ENCODE data around the gene NSDHL.
"Not testable (repeated sequence)": the region's sequence is repeated elsewhere in the genome, so short reads cannot be mapped to it uniquely, and the experiment has no call there.

The NSDHL gene

DNA sequence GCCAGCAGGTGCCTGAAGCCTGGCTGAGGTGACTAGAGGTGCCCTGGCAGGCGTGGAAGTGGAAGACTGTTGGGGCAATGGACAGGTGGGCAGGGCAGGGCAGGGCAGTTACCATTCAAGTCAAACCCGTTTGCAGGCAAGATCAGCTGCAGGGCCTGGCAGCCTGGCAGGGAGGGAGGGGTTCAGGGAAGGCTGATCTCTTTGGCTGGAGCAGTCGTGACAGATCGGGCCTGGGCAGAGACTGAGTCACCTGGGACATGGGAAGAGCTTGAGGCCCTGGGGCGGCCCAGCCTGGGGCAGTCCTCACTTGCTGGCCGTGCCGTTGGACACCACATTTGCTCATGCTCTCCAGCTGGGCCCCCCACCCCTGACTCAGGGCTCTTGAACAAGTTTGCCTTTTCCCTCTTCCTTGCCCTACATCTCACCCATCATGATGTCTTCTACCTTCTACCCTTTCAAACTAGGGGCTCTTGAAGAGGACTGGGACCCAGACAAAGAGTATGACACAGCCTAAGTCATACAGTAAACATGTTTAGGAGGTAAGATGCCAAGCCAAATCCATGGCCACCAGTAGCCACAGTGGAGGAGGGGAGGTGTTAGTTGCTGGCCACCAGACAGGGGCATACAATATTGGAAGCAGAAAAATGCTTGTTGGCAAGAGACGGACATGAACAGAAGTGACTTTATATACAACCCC is 65.0 kb downstream of the NSDHL start:
- no peak for DNase-seq

GRCh38 chrX:152896450-152896849 is 65.6 kb downstream of the NSDHL start:
- no peak for DNase-seq

GRCh38 chrX:152897222-152898131 is 66.6 kb downstream of the NSDHL start, which contains the start of gene ZNF185:
ZNF185 (plus strand) TSS chrX:152898067; CDS start chrX:152914490, 16,423 bp downstream.
- DNase-seq = no peak

DNA sequence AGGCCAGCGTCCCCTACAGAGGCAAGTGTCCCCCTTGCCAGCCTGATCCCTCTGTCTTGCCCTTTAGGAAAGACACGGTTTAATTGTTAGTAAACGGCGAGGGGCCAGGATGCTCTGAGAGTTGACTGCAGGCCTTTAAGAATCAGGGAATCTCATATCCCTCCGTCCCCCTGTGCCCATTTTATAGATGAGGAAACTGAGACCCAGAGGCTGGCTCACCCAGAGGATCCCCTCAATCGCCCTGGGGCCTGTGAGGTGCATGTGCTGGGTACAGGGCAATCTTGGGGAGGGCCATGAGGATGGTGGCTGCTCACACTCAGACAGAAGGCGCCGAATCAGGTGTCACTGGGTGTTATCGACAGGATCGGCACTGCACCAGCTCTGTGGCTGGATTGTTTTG is 67.6 kb downstream of the NSDHL start:
- no peak for DNase-seq

- DNase-seq = no peak
Observed at GRCh38 chrX:152899111-152899873, 68.4 kb downstream of the NSDHL start.

DNA sequence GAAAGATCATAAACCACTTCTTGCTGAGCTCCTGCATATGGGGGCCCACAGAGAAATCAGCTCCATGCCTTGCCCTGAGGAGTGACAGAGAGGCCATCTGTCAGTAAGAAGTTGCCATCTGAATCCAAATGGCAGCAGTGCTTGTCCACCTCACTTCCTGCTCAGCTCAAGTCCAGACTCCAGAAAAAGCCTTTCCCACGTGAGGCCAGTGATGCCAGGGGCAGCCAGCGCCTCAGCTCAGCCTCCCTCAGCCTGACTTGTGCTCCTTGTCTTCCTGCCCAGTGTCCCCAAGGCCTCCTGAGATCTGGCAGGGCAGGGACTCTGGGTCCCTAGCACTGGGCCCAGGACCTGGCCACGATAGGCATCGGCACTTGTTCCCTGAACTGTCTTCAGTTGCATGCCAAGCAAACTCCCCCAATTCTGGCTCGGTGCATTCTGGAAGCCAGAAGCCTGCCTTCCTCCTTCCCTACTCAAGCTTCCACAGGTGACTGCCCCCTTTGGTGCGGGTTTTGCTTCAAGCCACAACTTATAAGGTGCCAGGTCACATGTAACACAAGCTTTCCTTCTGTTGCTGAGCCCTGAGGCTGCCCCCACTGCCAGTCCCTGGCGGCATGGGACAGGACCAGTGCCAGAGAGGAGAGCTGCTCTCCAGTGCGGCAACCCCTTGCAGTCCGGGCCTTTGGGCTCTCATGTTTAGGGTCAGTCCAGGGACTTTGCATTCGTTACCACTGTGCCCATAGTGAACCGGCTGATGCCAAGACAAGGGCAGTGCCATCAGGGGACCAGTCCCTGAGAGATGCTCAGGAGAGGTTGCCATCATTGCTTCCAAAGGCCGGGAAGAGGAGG is 69.2 kb downstream of the NSDHL start:
- DNase-seq = no peak

- no peak for DNase-seq
Observed at GRCh38 chrX:152900937-152901445, 70.1 kb downstream of the NSDHL start.

DNA sequence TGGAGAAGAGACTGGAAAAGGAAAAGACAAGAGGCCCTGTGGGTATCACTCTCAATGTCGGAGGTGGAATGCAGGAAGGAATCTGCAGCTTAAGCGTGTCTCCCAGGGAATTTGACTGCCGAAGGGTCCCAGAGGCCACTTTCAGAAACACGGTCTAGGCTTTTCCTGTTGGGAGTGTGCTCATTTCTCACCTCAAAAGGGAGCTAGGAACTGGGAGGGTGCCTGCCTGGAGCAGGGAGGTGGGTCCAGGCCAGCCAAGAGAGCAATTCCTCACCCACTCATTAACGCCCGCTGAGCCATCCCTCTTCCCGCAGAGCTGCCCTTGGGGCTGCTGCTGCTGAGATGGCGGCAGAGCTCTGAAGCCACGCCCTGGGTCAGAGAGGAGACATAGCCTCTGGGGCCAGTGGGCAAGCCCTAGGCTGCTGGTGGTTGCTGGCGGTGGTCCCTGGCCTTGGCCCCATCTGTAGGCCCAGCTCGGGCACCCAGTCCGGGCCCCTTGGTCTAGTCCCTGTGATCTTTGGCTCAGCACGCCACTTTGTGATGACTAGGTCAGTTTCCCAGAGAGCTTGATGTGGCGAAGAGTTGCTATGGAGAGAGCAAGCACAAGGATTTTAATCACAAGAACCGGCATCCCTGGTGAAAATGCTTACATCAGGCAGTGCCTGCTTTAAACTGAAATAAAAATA is 71.1 kb downstream of the NSDHL start:
- DNase-seq = no peak

GRCh38 chrX:152902502-152902820 is 71.6 kb downstream of the NSDHL start:
- DNase-seq = no peak

DNA sequence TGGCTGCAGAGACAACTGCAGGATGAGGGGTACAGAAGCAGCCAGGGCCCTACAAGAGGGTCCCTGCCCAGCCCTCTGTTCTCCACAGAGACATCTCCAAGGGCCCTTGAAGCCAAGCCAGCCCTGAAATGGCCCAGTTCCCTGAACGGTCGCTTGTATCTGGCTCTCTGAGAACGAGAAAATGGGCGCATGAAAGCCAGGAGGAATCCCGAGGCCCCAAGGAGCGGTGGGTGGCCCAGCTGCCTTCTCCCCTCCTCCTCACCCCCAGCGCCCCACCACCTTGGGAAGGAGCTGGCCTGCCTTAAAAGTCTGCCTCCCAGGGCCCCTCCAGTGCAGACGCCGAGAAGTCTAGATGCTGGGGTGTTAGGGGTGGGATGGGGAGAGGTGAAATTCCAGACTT is 72.7 kb downstream of the NSDHL start:
- DNase-seq = no peak

- no peak for DNase-seq
Observed at GRCh38 chrX:152904151-152905080, 73.6 kb downstream of the NSDHL start.

DNA sequence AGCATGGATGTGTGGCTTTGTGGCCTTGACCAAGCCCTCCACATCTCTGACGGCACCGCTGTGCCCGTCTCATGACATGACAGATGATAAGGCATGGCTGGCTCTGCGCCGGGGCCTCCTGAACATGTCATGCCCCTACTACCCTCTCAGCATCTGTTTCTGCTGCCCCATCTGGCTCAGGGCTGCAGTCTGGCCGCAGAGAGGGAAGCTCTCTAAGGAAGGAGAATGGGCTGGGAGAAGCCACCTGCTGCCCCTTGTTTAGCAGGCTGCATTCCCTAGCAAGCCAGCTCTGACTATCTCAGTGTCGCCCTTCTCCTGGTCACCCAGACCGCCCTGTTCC is 74.2 kb downstream of the NSDHL start:
- no peak for DNase-seq

GRCh38 chrX:152907084-152907651 is 76.3 kb downstream of the NSDHL start:
- DNase-seq = no peak

GRCh38 chrX:152908486-152908885 is 77.6 kb downstream of the NSDHL start:
- DNase-seq = no peak

- DNase-seq = not testable (repeated sequence)
Observed at GRCh38 chrX:152910018-152910417, 79.2 kb downstream of the NSDHL start.

- no peak for DNase-seq
Observed at GRCh38 chrX:152912106-152912505, 81.2 kb downstream of the NSDHL start.

GRCh38 chrX:152912641-152913040 is 81.8 kb downstream of the NSDHL start:
- no peak for DNase-seq

GRCh38 chrX:152913346-152913745 is 82.5 kb downstream of the NSDHL start:
- no peak for DNase-seq

- DNase-seq = no peak
Observed at GRCh38 chrX:152913910-152914309, 83.0 kb downstream of the NSDHL start.

DNA sequence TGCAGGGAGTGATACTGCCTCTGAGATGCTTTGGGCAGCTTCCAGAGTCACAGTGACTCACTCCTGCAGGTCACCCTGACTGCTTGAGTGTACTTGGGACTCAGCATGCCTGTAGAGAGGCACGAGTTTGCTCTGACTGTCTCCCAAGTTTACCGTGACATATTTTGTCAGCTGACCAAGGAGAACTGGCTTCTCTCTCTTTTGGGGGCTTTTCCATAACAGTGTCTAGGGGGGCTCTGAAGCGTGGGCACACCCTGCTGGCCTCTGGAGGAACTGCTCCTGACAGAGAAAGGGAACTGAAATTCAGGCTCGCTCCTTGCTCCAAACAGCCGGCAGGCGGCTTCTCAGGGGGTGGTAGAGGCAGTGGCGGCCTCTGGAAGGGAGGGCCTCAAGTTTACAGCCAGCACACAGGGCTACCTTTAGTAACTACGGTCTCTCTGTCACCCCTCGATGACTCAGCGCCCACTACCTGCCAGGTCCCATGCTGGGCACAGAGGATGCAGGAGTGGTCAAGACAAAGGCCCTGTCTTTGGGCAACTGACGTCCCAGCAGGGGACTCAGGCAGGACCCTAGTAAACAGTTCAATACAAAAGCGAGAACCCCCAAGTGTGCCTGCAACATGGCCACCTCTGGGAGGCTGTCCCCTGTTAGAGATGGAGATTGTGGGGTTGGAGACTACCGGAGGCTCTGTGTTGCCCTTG is 84.8 kb downstream of the NSDHL start:
- DNase-seq = no peak
